ENCODE results near the gene ACTRT2.
A peak's percentile ranks its signal among the peaks of the same experiment; 100 is the strongest.

ACTRT2 gene

GRCh38 chr1:3033040-3033789, 11.9 kb downstream of the ACTRT2 start:
- peak; percentile 52 for DNase-seq (ENCODE audit: low spot score)

DNA sequence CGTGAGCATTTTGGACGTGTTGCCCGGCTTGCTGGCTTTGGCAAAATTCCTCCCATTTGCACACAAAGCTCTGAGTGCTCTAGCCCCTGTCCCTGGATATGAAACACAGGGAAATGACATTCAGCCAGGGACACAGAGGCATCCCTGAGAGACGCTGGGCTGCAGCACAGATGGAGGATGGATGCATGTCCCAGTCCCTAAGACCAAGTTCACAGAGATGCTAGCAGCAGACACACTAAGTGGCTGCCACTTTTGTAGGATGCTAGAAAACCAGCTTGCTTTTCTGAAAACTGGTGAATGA, 12.5 kb downstream of the ACTRT2 start:
- no peak for DNase-seq (ENCODE audit: low spot score)

GRCh38 chr1:3034162-3034561, 12.9 kb downstream of the ACTRT2 start:
- peak; percentile 26 for DNase-seq (ENCODE audit: low spot score)

DNA sequence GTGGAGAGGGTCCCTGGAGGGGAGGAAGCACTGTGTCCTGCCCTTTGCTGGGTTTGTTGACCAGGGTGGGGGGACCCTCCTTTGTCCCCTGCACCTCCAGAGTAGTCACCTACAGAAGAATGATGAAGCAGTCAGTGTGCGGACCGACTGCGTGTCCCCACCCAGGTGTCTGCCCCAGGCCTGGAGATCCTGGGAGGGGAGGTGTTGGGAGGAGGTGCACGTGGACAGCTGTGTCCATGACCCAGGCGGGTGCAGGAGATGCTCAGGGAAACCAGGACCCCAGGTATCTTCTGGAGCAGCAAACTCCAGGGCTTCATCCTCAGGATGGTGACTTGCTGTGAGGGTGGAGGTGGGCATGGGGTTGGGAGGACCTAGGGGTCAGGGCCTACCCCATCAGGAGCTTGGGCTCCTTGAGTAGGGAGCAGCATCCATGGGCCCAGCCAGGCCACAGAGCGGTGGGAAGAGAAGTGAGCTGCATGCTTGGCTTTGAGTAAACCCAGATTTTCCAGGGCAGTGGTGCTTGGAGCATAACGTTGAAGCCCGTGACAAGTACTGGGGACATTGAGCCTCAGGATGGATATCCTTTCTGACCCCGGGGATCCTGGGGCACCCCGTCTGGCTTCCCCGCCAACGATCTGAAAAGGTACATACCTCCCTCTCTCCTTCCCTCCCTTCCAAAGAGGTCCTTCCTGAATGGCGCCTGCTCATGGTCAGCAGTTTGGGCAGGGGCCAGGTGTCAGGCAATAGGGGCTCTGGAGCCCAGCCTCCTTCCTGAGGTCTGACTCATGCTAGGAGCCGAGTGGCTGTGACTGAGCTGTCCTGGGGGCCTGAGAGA, 13.7 kb downstream of the ACTRT2 start:
- DNase-seq (ENCODE audit: low spot score): peak; percentile 62

DNA sequence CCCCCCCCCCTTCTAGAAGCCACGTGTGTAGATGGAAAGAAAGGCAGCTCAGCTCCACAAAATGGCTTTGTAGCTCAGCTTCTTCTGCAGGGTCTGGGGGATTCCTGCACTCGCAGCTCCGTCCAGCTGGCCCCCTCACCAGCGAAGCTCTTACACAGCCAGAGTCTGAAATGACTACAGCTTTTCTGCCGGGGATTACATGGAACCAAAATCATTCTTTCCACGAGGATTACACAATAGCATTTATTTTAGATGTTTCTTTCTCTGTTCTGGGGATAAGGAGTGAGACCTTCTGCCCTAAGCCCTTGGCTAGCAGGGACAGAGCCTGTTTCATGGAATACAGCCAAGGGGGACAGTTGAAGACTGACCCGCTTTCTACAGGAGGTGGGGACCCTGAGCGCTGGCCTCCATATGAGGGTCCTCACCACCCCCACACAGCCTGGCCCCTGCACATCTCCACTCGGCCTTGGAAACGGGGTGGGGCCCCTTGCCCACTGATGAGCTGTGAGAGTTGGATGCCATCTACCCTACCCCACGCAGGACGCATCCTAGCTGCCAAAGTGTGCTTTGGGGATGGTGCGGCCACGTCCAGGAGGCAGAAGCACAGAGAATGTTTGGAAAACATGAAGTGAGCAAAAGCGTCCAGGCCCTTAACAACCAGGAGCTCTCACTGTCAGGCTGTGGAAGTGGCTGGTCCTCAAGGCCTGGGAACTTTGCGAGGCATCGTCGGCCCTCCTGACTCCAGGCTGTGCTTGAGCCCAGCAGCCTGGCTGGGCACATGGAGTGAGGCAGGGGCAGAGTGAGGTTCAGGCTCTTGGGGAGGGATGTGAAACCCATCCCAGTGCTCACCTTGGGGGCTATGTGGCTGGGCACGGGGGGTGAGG, 14.5 kb downstream of the ACTRT2 start:
- peak; percentile 63 for DNase-seq (ENCODE audit: low spot score)

- peak; percentile 46 for DNase-seq (ENCODE audit: low spot score)
These were observed 15.4 kb downstream of the ACTRT2 start for GRCh38 chr1:3036447-3037280.

GRCh38 chr1:3037281-3038040, 16.2 kb downstream of the ACTRT2 start:
- DNase-seq (ENCODE audit: low spot score): peak; percentile 33

GRCh38 chr1:3038113-3038551, 16.9 kb downstream of the ACTRT2 start:
- peak; percentile 31 for DNase-seq (ENCODE audit: low spot score)

GRCh38 chr1:3038571-3039181, 17.4 kb downstream of the ACTRT2 start:
- peak; percentile 63 for DNase-seq (ENCODE audit: low spot score)

- DNase-seq (ENCODE audit: low spot score): peak; percentile 41
These were observed 18.7 kb downstream of the ACTRT2 start for GRCh38 chr1:3040004-3040403.

- peak; percentile 53 for DNase-seq (ENCODE audit: low spot score)
These were observed 21.2 kb downstream of the ACTRT2 start for GRCh38 chr1:3042481-3042880.

DNA sequence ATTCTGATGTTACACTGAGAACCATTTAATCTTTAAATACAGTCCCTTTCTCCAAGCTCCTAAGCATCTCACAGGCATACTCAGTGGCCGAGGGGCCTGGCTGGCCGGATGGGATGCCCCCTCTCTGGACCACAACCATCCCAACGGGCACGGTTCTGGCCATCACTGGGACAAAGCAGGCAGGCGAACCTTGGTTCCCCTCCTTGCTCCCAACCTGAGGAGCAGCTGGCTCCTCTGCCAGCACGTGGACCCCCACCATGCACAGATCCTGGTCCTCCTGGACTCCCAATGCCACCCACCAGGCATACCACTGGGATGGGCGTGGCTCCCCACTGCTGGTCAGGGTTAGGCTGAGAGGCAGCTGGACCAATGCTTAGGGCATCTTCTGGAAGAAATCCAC, 27.9 kb downstream of the ACTRT2 start:
- peak; percentile 58 for DNase-seq (ENCODE audit: low spot score)

GRCh38 chr1:3049905-3050304, 28.6 kb downstream of the ACTRT2 start:
- peak; percentile 51 for DNase-seq (ENCODE audit: low spot score)

DNA sequence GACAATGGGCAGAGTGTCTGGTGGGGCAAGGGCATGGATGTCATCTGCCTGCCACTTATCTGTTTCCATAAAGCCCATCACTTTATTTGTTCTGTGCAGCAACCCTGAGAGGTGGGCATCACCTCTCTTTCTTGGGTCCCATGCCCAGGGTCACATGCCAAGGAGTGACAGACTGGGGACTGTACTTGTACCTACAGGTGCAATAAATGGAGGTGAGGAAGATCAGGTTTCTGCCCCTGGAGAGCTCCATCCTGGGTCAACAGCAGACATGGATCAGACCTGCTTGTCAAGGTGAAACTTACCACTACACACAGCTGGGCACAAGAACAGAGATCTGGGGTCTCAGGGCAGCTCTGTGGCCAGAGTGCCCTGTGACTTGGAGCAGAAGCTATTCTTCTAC, 29.3 kb downstream of the ACTRT2 start:
- no peak for DNase-seq (ENCODE audit: low spot score)

- DNase-seq (ENCODE audit: low spot score): peak; percentile 44
These were observed 30.3 kb downstream of the ACTRT2 start for GRCh38 chr1:3051270-3052268.

- DNase-seq (ENCODE audit: low spot score): peak; percentile 34
These were observed 31.2 kb downstream of the ACTRT2 start for GRCh38 chr1:3052501-3052900.

GRCh38 chr1:3053366-3053980, 32.2 kb downstream of the ACTRT2 start:
- DNase-seq (ENCODE audit: low spot score): no peak

GRCh38 chr1:3053986-3054385, 32.7 kb downstream of the ACTRT2 start:
- peak; percentile 31 for DNase-seq (ENCODE audit: low spot score)
